ENCODE measurements around the gene RERE.

- no peak for TF ChIP-seq CREB1 (CRISPR knock-in tag; IDR thresholded peaks at IDR 0.05; ENCODE audit: low read depth)
- TF ChIP-seq CTCF (conservative IDR thresholded peaks at IDR 0.05; ENCODE audit: low read depth in 2 of 2), result no peak
- TF ChIP-seq EZH2 (IDR thresholded peaks at IDR 0.05; ENCODE audit: low read depth, unreplicated experiment), result no peak
- TF ChIP-seq EZH2phosphoT487 (IDR thresholded peaks at IDR 0.05; ENCODE audit: unreplicated experiment), result no peak
Measured at GRCh38 chr1:8810987-8811386, 6.5 kb downstream of the RERE start.
